SK-N-MC (cell line): ENCODE data around the gene PXYLP1.

Source experiments
- EZH2 ChIP-seq: fragments of 200-600 bp; sonication (generic); IDR thresholded peaks from one replicate; pipeline ENCODE4 v1.6.1; 2017; ENCODE audit warnings: antibody characterized with exemption
- POLR2AphosphoS5 ChIP-seq: IDR thresholded peaks from 2 replicates; pipeline ENCODE4 v1.6.1; 2012; ENCODE audit warnings: mild to moderate bottlenecking, low read depth, low read length, borderline replicate concordance

DNA sequence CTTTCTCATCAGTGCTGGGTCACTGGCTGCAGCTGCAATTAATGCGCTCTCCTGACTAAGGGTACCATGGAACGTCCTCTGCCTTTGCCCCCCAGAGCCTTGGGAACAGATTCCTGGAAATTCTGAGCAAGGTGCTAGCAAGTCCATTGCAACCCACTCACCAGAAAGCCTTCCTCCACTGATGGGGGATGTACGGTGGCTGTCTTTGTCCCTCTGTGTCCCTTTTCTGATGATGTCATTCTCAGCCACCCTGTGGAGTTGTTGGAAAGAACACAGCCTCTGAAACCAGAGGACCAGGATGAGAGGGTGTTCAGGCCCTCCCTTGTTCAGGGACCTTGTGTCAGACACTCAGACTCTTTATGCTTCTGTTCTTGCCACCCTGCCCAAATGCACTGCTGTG lies 98.6 kb downstream of the PXYLP1 start:
- TF ChIP-seq POLR2AphosphoS5 (no peak), EZH2 (no peak)
